Chondrocyte (in vitro differentiated cells): Measurements from ENCODE around the gene TTC9B. TPM values are rescaled to one million over a fixed set of nuclear protein-coding genes. Genes with fewer than 3 reads are reported as not detected.

Experiments used
- DNase-seq: peaks from one replicate; pipeline ENCODE4 v3.0.0; 2021; ENCODE audit warnings: mixed read lengths, low spot score
- H3K27ac Mint-ChIP-seq: one replicate; pipeline ENCODE4 v1.8.0; 2021; ENCODE audit warnings: mild to moderate bottlenecking, moderate library complexity, mixed read lengths; ENCODE audit not compliant: unreplicated experiment
- H3K27me3 Mint-ChIP-seq: 2 replicates; pipeline ENCODE4 v1.8.0; 2021; ENCODE audit warnings: low read depth, mixed read lengths
- H3K36me3 Mint-ChIP-seq: 2 replicates; pipeline ENCODE4 v1.8.0; 2021; ENCODE audit warnings: low read depth, mixed read lengths
- H3K4me1 Mint-ChIP-seq: 2 replicates; pipeline ENCODE4 v1.8.0; 2021; ENCODE audit warnings: low read depth, mild to moderate bottlenecking, mixed read lengths
- H3K4me3 Mint-ChIP-seq: one replicate; pipeline ENCODE4 v1.8.0; 2021; ENCODE audit warnings: mild to moderate bottlenecking, moderate library complexity, mixed read lengths; ENCODE audit not compliant: unreplicated experiment
- H3K9me3 Mint-ChIP-seq: 2 replicates; pipeline ENCODE4 v1.8.0; 2021; ENCODE audit warnings: low read depth, mixed read lengths
- CTCF ChIP-seq: fragments of 200-600 bp; sonication (generic); IDR thresholded peaks from 2 replicates; pipeline ENCODE4 v1.5.0; 2021; ENCODE audit warnings: antibody characterized with exemption, mild to moderate bottlenecking, moderate library complexity
- long read RNA-seq: library from polyadenylated mRNA; stranded (forward); transcript quantifications from one replicate; pipeline ENCODE4 v2.0.0, GENCODE V29; 2021
- total RNA-seq: library from RNA; stranded (reverse); gene quantifications from 3 replicates; pipeline ENCODE4 v1.2.1, GENCODE V29; 2021

The TTC9B gene
- total RNA-seq, result not detected in 3 replicates
- long read RNA-seq, result 0 reads

- TF ChIP-seq CTCF, result no peak
- no peak for DNase-seq
- Mint-ChIP-seq H3K4me1 (peaks cover 17% of the 10 kb centered on the region), H3K36me3 (no peaks in the 10 kb centered on the region), H3K9me3 (peaks cover 3% of the 10 kb centered on the region), H3K27me3 (peaks cover 19% of the 10 kb centered on the region), H3K27ac (no peak within 1 kb of the TSS), H3K4me3 (peak within 1 kb of the TSS; percentile 38)
Measured at GRCh38 chr19:40217934-40218890, at the start of gene TTC9B. Gene TTC9B (minus strand): TSS chr19:40218384. CDS start chr19:40218381, 3 bp downstream.

- Mint-ChIP-seq H3K27me3 (no peaks in the 10 kb centered on the region), H3K4me3 (no peak overlapping the region), H3K9me3 (no peaks in the 10 kb centered on the region), H3K36me3 (peaks cover 7% of the 10 kb centered on the region), H3K4me1 (no peaks in the 10 kb centered on the region), H3K27ac (no peak overlapping the region)
- no peak for TF ChIP-seq CTCF
- DNase-seq, result no peak
Measured at GRCh38 chr19:40267601-40267997, 49.4 kb upstream of the TTC9B start.

GRCh38 chr19:40266912-40267600 is 48.9 kb upstream of the TTC9B start:
- Mint-ChIP-seq H3K4me3 (no peak overlapping the region), H3K9me3 (no peaks in the 10 kb centered on the region), H3K4me1 (no peaks in the 10 kb centered on the region), H3K27ac (no peak overlapping the region), H3K36me3 (peaks cover 7% of the 10 kb centered on the region), H3K27me3 (no peaks in the 10 kb centered on the region)
- DNase-seq, result no peak
- no peak for TF ChIP-seq CTCF

GRCh38 chr19:40266119-40266518 is 47.9 kb upstream of the TTC9B start:
- H3K4me3 Mint-ChIP-seq, result no peak overlapping the region
- H3K36me3 Mint-ChIP-seq, result peaks cover 7% of the 10 kb centered on the region
- H3K9me3 Mint-ChIP-seq, result no peaks in the 10 kb centered on the region
- no peak overlapping the region for H3K27ac Mint-ChIP-seq
- TF ChIP-seq CTCF, result no peak
- no peaks in the 10 kb centered on the region for H3K4me1 Mint-ChIP-seq
- DNase-seq, result no peak
- no peaks in the 10 kb centered on the region for H3K27me3 Mint-ChIP-seq

- Mint-ChIP-seq H3K27me3 (no peaks in the 10 kb centered on the region), H3K9me3 (no peaks in the 10 kb centered on the region), H3K27ac (no peak overlapping the region), H3K4me3 (no peak overlapping the region), H3K4me1 (no peaks in the 10 kb centered on the region), H3K36me3 (peaks cover 7% of the 10 kb centered on the region)
- peak; percentile 61 for DNase-seq
- TF ChIP-seq CTCF, result no peak
Measured at GRCh38 chr19:40265763-40266099, 47.5 kb upstream of the TTC9B start.
